ENCODE results near the gene HIRA.
"Not testable (repeated sequence)": the region's sequence is repeated elsewhere in the genome, so short reads cannot be mapped to it uniquely, and the experiment has no call there.

Gene HIRA

DNA sequence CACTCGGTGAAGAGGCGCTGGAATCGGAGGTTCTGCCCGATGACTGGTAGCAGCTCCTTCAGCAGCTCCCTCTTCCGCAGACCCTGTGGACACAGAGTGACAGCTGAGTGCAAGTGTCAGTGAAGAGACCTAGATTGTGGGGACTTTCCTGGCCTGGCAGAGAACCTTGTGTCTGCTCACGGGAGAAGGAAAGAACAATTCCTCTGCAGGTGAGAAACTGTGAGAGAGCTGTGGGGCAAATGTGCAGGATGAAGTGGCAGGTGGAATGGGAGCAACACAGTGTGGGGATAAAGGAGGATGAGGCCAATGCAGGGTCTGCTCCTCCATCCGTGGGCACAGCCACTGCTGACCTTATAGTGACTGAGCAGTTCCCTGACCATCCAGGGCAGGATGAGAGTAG, 100.1 kb downstream of the HIRA start:
- Histone ChIP-seq H2AFZ (ENCODE audit: low read length) (no peak overlapping the region), H2BK5ac (ENCODE audit: low read length) (no peak overlapping the region), H4K8ac (ENCODE audit: low read depth, low read length) (no peak overlapping the region), H3K23ac (ENCODE audit: low read depth, low read length, poor library complexity) (peak overlapping the region; percentile 85), H3K4me1 (ENCODE audit: control insufficient read depth in 2 of 2, insufficient read depth in 1 of 2, low read depth in 1 of 2, low read length in 2 of 2) (no peaks in the 10 kb centered on the region), H3K4me2 (ENCODE audit: insufficient read depth, low read length, poor library complexity, severe bottlenecking) (no peak overlapping the region), H3K27me3 (ENCODE audit: control insufficient read depth in 3 of 3, insufficient read depth in 3 of 3, low read depth in 1 of 3, low read length in 3 of 3) (no peaks in the 10 kb centered on the region), H3K4me3 (ENCODE audit: low read length in 2 of 2) (no peak overlapping the region), H3K18ac (ENCODE audit: low read length) (no peak overlapping the region), H3K27ac (replicated peaks; ENCODE audit: low read length) (no peak overlapping the region), H3K9ac (ENCODE audit: low read depth, low read length, poor library complexity) (peak overlapping the region; percentile 21), H2BK120ac (ENCODE audit: low read depth, low read length) (no peak overlapping the region), H4K91ac (ENCODE audit: low read depth, low read length, poor library complexity) (no peak overlapping the region), H3K14ac (ENCODE audit: low read length) (no peak overlapping the region), H3K4ac (ENCODE audit: low read length) (no peak overlapping the region), H2AK5ac (ENCODE audit: low read depth, low read length) (no peak overlapping the region), H3K79me1 (ENCODE audit: low read depth, low read length) (peaks cover 2% of the 10 kb centered on the region), H2BK12ac (ENCODE audit: low read length) (no peak overlapping the region), H3K9me3 (replicated peaks in 1 of 2; ENCODE audit: control insufficient read depth in 2 of 2, insufficient read depth in 1 of 2, low read depth in 1 of 2, low read length in 2 of 2) (peaks cover 21 to 52% of the 10 kb centered on the region in 2 donors), H3K36me3 (replicated peaks in 1 of 2; ENCODE audit: control insufficient read depth in 2 of 2, insufficient read depth in 2 of 2, low read length in 2 of 2) (peaks cover 41 to 76% of the 10 kb centered on the region in 2 donors), H2BK15ac (ENCODE audit: low read length) (no peak overlapping the region)
- no CpG with 5 or more reads among the region's 7 CpGs for WGBS, 2 donors (ENCODE audit: extremely low coverage in 2 of 2, insufficient read length in 2 of 2, insufficient replicate concordance in 1 of 2)
- DNase-seq (ENCODE audit: low spot score): no peak

GRCh38 chr22:19330865-19331418, 100.6 kb downstream of the HIRA start:
- WGBS, 2 donors (ENCODE audit: extremely low coverage in 2 of 2, insufficient read length in 2 of 2, insufficient replicate concordance in 1 of 2): no CpG with 5 or more reads among the region's 13 CpGs
- Histone ChIP-seq H4K8ac (ENCODE audit: low read depth, low read length) (no peak overlapping the region), H3K27ac (replicated peaks; ENCODE audit: low read length) (no peak overlapping the region)

GRCh38 chr22:19330205-19330604, 101.3 kb downstream of the HIRA start:
- H3K27me3 ChIP-seq (ENCODE audit: control insufficient read depth in 3 of 3, insufficient read depth in 3 of 3, low read depth in 1 of 3, low read length in 3 of 3); H4K8ac ChIP-seq (ENCODE audit: low read depth, low read length); H2AK5ac ChIP-seq (ENCODE audit: low read depth, low read length); H3K23ac ChIP-seq (ENCODE audit: low read depth, low read length, poor library complexity); H3K79me1 ChIP-seq (ENCODE audit: low read depth, low read length); H2BK15ac ChIP-seq (ENCODE audit: low read length); H3K4ac ChIP-seq (ENCODE audit: low read length); H3K18ac ChIP-seq (ENCODE audit: low read length); H3K4me1 ChIP-seq (ENCODE audit: control insufficient read depth in 2 of 2, insufficient read depth in 1 of 2, low read depth in 1 of 2, low read length in 2 of 2); H3K4me2 ChIP-seq (ENCODE audit: insufficient read depth, low read length, poor library complexity, severe bottlenecking); H2BK12ac ChIP-seq (ENCODE audit: low read length); H3K14ac ChIP-seq (ENCODE audit: low read length); H2AFZ ChIP-seq (ENCODE audit: low read length); H3K4me3 ChIP-seq (ENCODE audit: low read length in 2 of 2); H3K27ac ChIP-seq (replicated peaks; ENCODE audit: low read length); H2BK5ac ChIP-seq (ENCODE audit: low read length); DNase-seq (ENCODE audit: low spot score); H4K91ac ChIP-seq (ENCODE audit: low read depth, low read length, poor library complexity); H3K9ac ChIP-seq (ENCODE audit: low read depth, low read length, poor library complexity); H2BK120ac ChIP-seq (ENCODE audit: low read depth, low read length): not testable (repeated sequence)
- Histone ChIP-seq H3K36me3 (replicated peaks in 1 of 2; ENCODE audit: control insufficient read depth in 2 of 2, insufficient read depth in 2 of 2, low read length in 2 of 2) (peaks cover 36 to 64% of the 10 kb centered on the region in 2 donors), H3K9me3 (replicated peaks in 1 of 2; ENCODE audit: control insufficient read depth in 2 of 2, insufficient read depth in 1 of 2, low read depth in 1 of 2, low read length in 2 of 2) (peaks cover 18 to 40% of the 10 kb centered on the region in 2 donors)
- WGBS, 2 donors (ENCODE audit: extremely low coverage in 2 of 2, insufficient read length in 2 of 2, insufficient replicate concordance in 1 of 2): no CpG with 5 or more reads among the region's 5 CpGs

More at GRCh38 chr22:19330865-19331418, 100.6 kb downstream of the HIRA start:
- H3K14ac ChIP-seq (ENCODE audit: low read length): no peak overlapping the region
- no peak overlapping the region for H3K4me2 ChIP-seq (ENCODE audit: insufficient read depth, low read length, poor library complexity, severe bottlenecking)
- no peaks in the 10 kb centered on the region for H3K27me3 ChIP-seq (ENCODE audit: control insufficient read depth in 3 of 3, insufficient read depth in 3 of 3, low read depth in 1 of 3, low read length in 3 of 3)
- H3K36me3 ChIP-seq (replicated peaks in 1 of 2; ENCODE audit: control insufficient read depth in 2 of 2, insufficient read depth in 2 of 2, low read length in 2 of 2): peaks cover 36 to 71% of the 10 kb centered on the region in 2 donors
- H3K18ac ChIP-seq (ENCODE audit: low read length): no peak overlapping the region
- peaks cover 2% of the 10 kb centered on the region for H3K79me1 ChIP-seq (ENCODE audit: low read depth, low read length)
- DNase-seq (ENCODE audit: low spot score): no peak
- no peak overlapping the region for H3K4me3 ChIP-seq (ENCODE audit: low read length in 2 of 2)
- H3K4me1 ChIP-seq (ENCODE audit: control insufficient read depth in 2 of 2, insufficient read depth in 1 of 2, low read depth in 1 of 2, low read length in 2 of 2): no peaks in the 10 kb centered on the region
- H3K23ac ChIP-seq (ENCODE audit: low read depth, low read length, poor library complexity): peak overlapping the region; percentile 85
- H3K9me3 ChIP-seq (replicated peaks in 1 of 2; ENCODE audit: control insufficient read depth in 2 of 2, insufficient read depth in 1 of 2, low read depth in 1 of 2, low read length in 2 of 2): peaks cover 18 to 47% of the 10 kb centered on the region in 2 donors
- no peak overlapping the region for H2BK120ac ChIP-seq (ENCODE audit: low read depth, low read length)
- H2BK5ac ChIP-seq (ENCODE audit: low read length): no peak overlapping the region
- no peak overlapping the region for H2AFZ ChIP-seq (ENCODE audit: low read length)
- H4K91ac ChIP-seq (ENCODE audit: low read depth, low read length, poor library complexity): no peak overlapping the region
- H3K9ac ChIP-seq (ENCODE audit: low read depth, low read length, poor library complexity): no peak overlapping the region
- H3K4ac ChIP-seq (ENCODE audit: low read length): no peak overlapping the region
- no peak overlapping the region for H2AK5ac ChIP-seq (ENCODE audit: low read depth, low read length)
- H2BK12ac ChIP-seq (ENCODE audit: low read length): no peak overlapping the region
- no peak overlapping the region for H2BK15ac ChIP-seq (ENCODE audit: low read length)

DNA sequence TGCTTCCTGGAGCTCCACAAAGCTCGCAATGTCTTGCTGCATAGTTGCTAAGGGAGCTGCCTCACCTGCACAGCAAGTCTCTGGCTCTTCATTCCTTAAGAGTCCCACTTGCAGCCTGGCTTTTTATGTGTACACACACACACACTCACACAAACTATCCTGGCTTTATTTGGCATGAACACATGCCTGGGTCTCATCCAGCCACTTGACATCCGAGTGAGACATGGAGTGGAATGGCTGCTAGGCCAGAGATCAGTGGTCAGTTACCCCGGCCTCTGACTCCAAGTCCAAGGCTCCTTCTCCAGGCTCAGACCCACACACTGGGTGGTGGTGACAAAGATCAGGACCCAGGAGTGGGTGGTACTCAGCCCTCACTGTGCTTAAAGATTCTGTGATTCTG, 102.1 kb downstream of the HIRA start:
- Histone ChIP-seq H3K4me1 (ENCODE audit: control insufficient read depth in 2 of 2, insufficient read depth in 1 of 2, low read depth in 1 of 2, low read length in 2 of 2) (no peaks in the 10 kb centered on the region), H3K18ac (ENCODE audit: low read length) (no peak overlapping the region), H2BK12ac (ENCODE audit: low read length) (no peak overlapping the region), H2AK5ac (ENCODE audit: low read depth, low read length) (no peak overlapping the region), H3K4me2 (ENCODE audit: insufficient read depth, low read length, poor library complexity, severe bottlenecking) (no peak overlapping the region), H2BK5ac (ENCODE audit: low read length) (no peak overlapping the region), H3K36me3 (replicated peaks in 1 of 2; ENCODE audit: control insufficient read depth in 2 of 2, insufficient read depth in 2 of 2, low read length in 2 of 2) (peaks cover 36 to 56% of the 10 kb centered on the region in 2 donors), H2BK120ac (ENCODE audit: low read depth, low read length) (no peak overlapping the region), H3K4me3 (ENCODE audit: low read length in 2 of 2) (no peak overlapping the region), H3K23ac (ENCODE audit: low read depth, low read length, poor library complexity) (no peak overlapping the region), H4K91ac (ENCODE audit: low read depth, low read length, poor library complexity) (no peak overlapping the region), H3K9me3 (replicated peaks in 1 of 2; ENCODE audit: control insufficient read depth in 2 of 2, insufficient read depth in 1 of 2, low read depth in 1 of 2, low read length in 2 of 2) (peaks cover 18 to 33% of the 10 kb centered on the region in 2 donors), H3K27ac (replicated peaks; ENCODE audit: low read length) (no peak overlapping the region), H4K8ac (ENCODE audit: low read depth, low read length) (no peak overlapping the region), H3K27me3 (ENCODE audit: control insufficient read depth in 3 of 3, insufficient read depth in 3 of 3, low read depth in 1 of 3, low read length in 3 of 3) (no peaks in the 10 kb centered on the region), H3K4ac (ENCODE audit: low read length) (no peak overlapping the region), H2AFZ (ENCODE audit: low read length) (no peak overlapping the region), H2BK15ac (ENCODE audit: low read length) (no peak overlapping the region), H3K79me1 (ENCODE audit: low read depth, low read length) (peaks cover 2% of the 10 kb centered on the region), H3K9ac (ENCODE audit: low read depth, low read length, poor library complexity) (no peak overlapping the region), H3K14ac (ENCODE audit: low read length) (no peak overlapping the region)
- no peak for DNase-seq (ENCODE audit: low spot score)
- no CpG with 5 or more reads among the region's 3 CpGs for WGBS, 2 donors (ENCODE audit: extremely low coverage in 2 of 2, insufficient read length in 2 of 2, insufficient replicate concordance in 1 of 2)

Measured in neuronal stem cell (in vitro differentiated cells).